Left kidney (tissue), 8 donors: Measurements from ENCODE around the gene GPR137. TPM values are rescaled to one million over a fixed set of nuclear protein-coding genes. Genes with fewer than 3 reads are reported as not detected.
"Not testable (repeated sequence)": the region's sequence is repeated elsewhere in the genome, so short reads cannot be mapped to it uniquely, and the experiment has no call there.

Experiments
- DNase-seq: peaks from one replicate; pipeline ENCODE4 v3.0.0-alpha.2; 2013
- long read RNA-seq, 8 donors: transcript quantifications; one replicate each; lab custom pipeline, GENCODE V29; 2026
- polyA plus RNA-seq: library from polyadenylated mRNA; unstranded; fragments of 120-200 nt; gene quantifications from one replicate; pipeline ENCODE4 v1.2.1, GENCODE V29; 2013; ENCODE audit not compliant: insufficient read length

Gene GPR137, protein sequence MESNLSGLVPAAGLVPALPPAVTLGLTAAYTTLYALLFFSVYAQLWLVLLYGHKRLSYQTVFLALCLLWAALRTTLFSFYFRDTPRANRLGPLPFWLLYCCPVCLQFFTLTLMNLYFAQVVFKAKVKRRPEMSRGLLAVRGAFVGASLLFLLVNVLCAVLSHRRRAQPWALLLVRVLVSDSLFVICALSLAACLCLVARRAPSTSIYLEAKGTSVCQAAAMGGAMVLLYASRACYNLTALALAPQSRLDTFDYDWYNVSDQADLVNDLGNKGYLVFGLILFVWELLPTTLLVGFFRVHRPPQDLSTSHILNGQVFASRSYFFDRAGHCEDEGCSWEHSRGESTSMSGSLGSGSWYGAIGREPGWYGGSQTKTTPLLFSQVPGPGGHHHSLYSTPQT
- polyA plus RNA-seq = 32.5 TPM
- long read RNA-seq, donor 1, transcript GPR137-204 (7 exons, 1,596 nt) = major isoform, 6 of 131 reads
- long read RNA-seq, donor 1, partial matches to known transcripts = 122 of 131 reads
- long read RNA-seq, donor 1, other reads (novel, unspliced or antisense) = 0 of 131 reads
- long read RNA-seq, donor 2, partial matches to known transcripts = 488 of 496 reads
- long read RNA-seq, donor 2, other reads (novel, unspliced or antisense) = 6 of 496 reads
- long read RNA-seq, donor 3, partial matches to known transcripts = 0 of 4 reads
- long read RNA-seq, donor 3, other reads (novel, unspliced or antisense) = 0 of 4 reads
- long read RNA-seq, donor 4 = 0 reads
- long read RNA-seq, donor 5, transcript GPR137-204 (7 exons, 1,596 nt) = major isoform, 5 of 5 reads
- long read RNA-seq, donor 5, partial matches to known transcripts = 0 of 5 reads
- long read RNA-seq, donor 5, other reads (novel, unspliced or antisense) = 0 of 5 reads
- long read RNA-seq, donor 6, partial matches to known transcripts = 0 of 2 reads
- long read RNA-seq, donor 6, other reads (novel, unspliced or antisense) = 0 of 2 reads
- long read RNA-seq, donor 7, transcript GPR137-204 (7 exons, 1,596 nt) = major isoform, 7 of 11 reads
- long read RNA-seq, donor 7, partial matches to known transcripts = 0 of 11 reads
- long read RNA-seq, donor 7, other reads (novel, unspliced or antisense) = 0 of 11 reads
- long read RNA-seq, donor 8, partial matches to known transcripts = 0 of 4 reads
- long read RNA-seq, donor 8, other reads (novel, unspliced or antisense) = 0 of 4 reads

DNA sequence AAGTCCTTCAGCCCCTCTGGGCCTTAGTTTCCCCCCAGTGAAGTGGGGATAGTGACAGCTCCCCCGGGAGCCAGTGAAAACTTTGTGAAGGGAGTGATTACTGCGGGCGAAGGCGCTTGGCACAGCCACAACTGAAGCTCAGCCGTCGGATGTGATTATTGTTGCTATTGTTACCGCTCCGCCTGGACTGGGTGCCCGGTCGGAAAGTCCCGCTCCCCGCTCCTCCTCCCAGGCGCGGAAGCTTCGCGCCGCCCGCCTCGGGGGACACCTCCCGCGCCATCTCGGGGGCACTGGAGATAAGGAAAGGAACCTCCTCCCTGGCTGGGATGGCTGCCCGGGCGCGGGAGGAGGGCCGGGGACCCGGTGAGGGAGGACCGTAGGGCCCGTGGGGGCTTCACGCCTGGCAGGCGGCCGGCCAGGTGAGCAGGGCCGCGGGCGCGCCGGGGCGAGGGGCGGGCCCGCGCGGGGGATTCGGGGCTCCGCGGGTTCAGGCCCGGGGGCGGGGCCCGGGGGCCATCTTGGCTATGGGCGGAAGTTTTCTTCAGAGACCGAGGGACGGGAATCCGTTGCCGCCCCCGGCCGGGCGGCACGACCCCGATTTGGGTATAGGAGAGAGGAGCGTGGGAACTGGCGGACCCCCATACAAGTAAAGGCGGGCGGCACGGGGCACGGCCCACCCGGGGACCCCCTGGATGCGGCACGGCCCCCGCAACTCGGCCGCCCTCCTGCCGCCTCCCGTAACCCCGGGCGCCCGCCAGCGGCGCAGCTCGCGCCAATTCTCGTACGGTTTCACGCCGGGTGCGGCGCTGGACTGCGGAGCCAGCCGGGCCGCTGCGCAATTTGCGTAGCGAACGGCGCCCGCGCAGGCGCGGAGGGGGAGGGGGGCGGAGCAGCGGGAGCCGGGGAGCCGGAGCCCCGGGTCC, at the start of gene GPR137:
Gene GPR137 (plus strand): TSS at position 887 of the 923 bp plus-strand sequence. CDS start 677 bp downstream, outside the sequence.
- DNase-seq = peak; percentile 73

DNA sequence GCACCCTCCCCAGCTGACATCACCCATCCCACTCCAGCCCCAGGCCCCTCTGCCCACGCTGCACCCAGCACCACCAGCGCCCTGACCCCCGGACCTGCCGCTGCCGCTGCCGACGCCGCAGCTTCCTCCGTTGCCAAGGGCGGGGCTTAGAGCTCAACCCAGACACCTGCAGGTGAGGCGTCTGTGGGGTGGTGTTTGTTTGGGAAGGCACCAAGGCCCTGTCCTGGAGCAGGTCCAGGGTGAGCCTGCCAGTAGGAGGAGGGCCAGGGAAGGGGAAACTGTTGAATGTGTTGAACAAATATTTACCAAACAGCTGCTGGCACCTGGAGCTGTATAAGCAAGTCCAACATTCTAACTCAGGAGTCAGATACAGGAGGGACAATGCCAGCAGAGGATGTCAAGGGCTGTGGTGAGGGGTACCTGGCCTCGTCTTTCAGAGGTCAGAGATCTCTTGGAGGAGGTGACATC, 48.1 kb upstream of the GPR137 start:
- DNase-seq = no peak

DNA sequence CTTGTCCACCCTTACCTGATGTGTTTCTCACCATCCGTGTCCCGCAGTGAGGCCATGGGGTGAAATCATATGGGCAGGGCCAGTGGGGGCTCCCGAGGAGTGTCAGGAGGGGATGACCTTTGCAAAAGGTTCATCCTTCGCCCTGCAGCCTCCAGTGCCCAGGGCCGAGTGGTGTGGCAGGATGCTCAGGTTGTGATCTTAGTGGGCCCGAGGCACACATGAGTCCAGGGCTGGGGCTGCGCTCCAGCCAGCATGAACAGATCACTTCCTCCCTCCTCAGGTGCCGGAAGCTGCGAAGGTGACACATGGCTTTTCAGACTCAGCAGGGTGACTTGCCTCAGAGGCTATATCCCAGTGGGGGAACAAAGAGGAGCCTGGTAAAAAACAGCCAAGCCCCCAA, 47.6 kb upstream of the GPR137 start:
- no peak for DNase-seq

DNA sequence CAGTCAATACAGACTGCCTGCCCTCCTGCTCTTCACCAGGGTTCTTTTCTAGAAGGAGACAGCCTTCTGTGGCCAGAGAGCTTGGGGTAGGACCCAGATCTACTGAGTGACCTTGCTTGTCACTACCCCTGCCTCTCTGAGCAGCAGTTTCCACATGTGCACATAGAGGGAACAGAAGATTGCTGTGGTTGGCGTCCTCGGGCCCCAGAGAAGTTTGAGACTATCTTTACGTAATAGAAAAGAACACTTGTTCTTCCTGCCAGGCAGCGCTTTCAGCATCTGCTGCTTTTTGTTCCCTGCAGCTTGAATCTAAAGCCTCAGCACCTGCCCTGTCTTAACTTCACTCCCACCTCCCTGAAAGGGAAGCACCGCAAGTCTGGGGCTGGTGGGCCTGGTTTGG, 46.6 kb upstream of the GPR137 start:
- no peak for DNase-seq

DNA sequence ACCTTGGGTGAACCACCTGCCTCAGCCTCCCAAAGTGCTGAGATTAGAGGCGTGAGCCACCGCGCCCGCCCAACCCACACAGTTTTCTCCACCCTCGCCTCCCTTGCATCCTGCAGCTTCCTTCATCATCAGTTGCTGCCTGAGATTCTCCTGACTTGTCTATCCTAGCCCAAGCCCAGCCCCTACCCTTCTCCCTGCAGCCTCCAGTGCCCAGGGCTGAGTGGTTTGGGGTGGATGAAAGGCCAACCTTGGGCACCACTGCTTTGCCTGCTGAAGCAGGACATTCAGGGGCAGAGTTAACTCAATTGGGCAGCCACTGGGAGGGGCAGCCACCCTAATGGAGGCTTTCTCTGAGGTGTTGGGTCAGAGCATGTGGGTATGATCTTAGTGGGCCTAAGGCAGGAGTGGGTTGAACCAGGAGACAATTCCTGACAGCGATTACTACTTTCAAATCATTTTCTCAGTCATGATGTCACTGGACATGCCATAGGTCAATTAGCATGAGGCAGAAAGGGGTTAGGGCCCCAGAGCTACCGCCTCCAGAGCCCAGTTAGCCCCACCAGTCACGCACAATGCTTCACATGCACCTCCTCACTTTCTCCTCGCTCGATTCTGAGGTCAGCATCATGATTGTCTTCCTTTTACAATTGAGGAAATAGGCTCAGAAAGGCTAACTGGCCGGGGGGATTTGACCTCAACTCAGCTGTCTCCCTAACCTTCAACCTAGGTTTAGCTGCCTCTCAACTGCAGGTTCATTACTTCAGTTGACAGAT, 45.8 kb upstream of the GPR137 start:
- no peak for DNase-seq

DNA sequence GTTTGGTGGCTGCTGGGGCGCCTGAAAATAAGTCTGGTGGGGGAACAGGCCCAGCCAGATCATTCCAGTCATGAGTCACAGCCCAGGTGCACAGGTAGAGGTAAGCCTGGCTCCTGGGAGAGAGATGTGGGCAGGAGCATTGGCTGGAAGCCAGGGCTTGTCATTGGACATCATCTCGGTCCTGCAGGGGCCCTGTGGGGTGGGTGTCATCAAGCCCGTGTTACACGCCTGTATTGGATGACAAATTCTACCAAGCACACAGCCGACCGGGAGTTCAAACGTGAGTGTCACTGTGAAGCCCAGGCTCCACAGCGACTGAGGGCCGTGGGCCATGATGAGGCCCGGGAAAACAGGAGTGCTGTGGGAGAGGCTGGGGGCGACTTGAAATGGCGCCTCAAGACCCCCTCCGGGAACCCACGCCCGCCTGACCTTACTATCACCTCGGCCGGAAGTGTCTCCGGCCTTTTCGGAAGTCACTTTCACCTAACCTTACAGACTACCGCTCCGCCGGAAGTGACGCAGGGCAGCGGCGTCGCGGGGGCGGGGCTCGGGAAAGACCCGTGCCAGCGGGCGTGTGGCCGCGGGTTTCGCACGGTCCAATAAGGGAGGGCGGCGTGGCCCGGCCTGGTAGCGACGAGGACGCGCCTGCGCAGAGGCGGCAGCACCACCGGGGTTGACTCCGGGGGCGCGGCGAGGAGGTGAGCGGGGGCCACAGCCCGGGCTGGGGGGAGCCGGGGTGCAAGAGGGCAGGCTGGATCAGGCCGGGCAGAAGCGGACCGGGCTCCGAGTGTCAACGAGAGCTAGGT, 45.0 kb upstream of the GPR137 start, which contains the start of gene FKBP2:
Gene FKBP2 (plus strand): TSS at position 661 of the 806 bp plus-strand sequence. CDS start 1,293 bp downstream, outside the sequence.
- DNase-seq = peak; percentile 96

DNA sequence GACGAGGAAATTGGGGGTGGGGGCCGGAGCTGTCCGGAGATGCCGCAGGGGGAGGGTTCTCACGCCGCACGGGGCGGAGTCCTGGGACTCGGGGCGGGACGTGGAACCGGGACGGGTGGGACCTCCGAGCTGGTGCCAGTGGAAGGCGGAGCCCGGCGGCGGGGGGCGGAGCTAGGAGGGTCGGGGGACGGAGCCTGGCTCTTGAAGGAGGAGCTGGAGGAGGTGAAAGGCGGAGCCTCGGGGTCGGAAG, 44.5 kb upstream of the GPR137 start:
- DNase-seq = peak; percentile 99

DNA sequence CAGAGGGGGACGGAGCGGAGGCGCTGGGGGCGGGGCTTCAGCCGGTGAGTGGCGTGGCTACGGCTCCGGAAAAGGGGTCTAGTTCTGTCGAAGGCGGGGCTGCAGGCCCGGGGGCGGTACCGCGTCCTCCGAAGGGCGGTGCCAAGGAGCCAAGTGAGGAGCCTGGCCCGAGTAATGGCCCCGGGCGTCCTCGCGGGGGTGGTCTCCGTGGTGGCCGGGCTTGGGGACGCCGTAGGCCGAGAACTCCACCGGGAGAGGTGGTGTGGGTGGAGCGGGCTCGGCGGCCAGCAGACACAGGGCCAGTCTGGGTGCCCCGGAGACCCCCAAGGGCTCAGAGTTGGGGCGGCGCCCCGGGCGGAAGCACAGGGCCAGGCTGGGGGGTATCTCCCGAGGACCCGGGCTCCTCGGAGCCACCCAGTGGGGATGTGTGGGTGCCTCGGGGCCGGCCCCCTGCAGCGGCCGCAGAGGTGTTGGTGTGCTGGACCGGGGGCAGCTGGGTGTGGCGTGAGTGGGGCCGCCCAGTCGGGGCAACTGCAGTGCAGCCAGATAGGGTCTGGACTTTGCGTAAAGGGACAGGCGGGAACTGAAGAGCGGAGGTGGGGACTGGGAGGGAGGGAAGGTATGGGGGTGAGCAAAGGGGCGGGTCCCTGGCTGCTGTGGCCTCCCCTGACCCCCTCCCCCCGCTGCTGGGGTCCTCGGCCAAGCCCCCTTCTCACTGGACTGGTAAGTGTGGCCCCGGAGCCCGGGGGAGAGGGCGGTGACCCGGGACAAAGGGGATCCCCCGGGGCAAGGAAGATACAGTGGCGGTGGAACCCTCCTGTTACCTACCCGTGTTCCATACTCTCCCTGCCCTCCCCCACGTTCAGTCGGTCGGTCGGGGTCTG, 43.9 kb upstream of the GPR137 start:
- no peak for DNase-seq

DNA sequence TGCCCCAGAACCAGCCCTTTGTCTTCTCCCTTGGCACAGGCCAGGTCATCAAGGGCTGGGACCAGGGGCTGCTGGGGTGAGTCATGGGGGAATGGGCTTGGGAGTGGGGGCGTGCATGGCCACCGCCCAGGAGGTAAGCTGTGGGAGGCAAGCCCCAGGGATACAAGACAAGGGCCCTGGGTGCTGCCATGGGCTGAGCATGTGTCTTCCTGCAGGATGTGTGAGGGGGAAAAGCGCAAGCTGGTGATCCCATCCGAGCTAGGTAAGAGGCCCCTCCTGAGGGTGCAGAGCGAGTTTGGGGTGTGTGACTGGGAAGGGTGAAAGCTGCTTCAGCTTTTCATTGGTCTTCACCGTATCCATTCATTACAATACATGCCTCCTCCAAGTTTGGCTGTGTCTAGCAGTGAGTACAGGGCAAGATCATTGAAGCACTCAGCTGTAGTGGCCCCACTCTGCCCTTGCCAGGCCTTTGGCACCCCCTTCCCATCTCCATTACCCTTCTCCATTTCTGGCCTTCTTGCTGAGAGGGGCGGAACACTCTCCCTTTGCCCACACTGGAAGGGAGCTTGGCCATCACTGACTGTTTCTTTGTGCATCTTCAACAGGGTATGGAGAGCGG, 42.3 kb upstream of the GPR137 start:
- DNase-seq = no peak

DNA sequence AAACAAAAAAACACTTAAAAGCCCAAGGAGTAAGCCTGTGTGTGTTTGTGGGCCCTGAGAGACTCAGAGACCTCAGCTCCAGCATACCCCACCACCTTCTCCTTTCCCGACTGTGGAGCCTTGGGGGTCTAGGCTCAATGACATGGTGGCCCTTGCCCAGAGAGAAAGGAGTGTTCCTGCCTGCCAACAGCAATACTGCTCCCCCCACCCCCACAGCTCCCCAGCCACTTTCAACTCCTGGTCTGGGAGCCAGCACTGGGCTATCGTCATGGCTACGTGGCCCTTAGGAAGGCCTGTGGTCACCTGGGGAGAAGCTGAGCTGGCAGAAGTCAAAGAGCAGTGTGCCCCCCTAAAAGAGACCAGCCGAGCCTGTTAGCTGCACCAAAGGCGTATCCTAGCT, 41.5 kb upstream of the GPR137 start:
- DNase-seq = no peak

DNA sequence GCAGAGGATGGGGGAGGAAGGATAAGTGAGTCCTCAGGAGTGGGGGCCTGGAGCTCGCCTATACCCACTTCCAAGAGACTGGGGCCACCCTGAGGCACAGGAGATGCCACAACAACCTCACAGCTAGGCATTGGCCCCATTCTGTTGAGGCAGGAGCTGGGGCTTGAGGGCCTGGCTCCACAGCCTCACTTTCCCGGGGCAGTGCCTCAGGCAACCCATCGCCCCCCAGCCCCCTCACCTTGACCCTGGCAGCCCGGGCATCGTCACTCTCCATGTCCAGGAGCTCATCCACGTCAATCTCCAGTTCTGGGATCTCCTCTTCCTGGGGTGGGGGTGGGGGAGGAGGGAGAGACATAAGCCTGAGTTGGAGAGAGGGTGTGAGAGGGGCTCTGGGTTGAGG, 40.7 kb upstream of the GPR137 start:
- no peak for DNase-seq

DNA sequence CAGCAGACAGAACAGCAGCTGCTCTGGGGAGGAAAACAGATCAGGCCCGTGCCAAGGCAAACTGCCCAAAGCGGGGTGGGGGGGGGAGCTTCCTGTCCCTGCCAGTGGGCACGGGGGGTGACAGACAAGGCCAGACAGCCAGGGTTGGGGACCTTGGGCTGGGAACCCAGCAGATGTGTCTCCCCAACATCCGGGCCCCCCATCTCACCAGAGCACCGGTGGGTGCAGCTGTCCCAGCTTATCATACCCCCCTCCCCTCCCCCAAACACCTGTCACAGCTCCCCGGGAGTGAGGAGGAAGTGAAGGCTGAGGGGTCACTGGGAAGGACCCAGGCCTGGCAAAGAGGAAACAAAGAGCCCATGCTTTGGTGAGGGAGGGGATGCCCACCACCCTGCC, 40.2 kb upstream of the GPR137 start:
- DNase-seq = no peak

DNA sequence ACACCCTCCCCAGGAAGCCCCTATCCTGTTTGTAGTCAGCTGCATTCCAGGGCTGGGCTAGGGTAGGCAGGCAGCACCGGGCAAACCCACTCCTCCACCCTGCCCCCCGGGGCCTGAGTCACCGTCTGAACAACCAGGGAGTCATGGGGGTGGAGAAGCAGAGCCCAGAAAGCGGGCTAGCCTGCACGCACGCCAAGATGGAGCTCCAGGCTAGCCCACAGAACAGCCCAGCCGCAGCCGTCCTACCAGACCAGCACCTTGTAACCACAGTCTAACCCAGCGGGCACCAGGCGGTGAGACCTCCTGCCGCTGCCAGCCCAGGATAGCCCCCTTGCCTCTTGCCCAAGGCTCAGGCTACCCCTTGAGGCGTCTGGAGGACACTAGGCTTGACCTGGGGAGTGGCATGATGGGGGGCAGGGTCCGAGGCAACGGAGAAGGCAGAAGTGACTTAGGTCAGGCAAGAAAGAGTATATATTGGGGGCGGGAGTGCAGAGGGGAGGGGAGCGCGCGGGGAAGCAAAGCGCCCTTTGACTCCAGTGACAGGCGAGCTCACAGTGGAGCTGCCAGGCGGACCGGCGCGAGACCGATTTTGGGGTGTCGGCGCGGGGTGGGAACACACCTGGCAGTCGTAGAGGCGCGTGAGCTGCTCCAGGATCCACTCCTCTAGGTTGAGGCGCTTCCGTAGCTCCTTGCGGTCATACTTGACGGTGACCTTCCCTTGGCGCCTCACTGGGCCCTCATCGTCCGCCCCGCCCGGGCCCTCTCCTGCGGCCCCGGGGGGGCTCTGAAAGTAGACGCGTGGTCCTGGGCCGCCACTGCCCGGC, 39.6 kb upstream of the GPR137 start:
- DNase-seq = no peak

DNA sequence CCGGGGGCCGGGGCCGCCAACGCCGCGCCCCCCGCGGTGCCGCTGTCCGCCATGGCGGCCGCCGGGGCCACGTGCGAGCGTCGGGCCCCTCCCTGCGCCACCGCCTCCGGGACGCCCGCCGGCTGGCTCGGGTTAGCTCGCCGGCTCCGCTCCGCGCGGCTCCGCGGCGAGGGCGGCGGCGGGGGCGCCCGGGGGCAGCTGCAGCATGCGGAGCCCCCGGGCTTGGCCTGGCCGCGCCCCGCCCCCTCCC, 39.1 kb upstream of the GPR137 start:
- not testable (repeated sequence) for DNase-seq

DNA sequence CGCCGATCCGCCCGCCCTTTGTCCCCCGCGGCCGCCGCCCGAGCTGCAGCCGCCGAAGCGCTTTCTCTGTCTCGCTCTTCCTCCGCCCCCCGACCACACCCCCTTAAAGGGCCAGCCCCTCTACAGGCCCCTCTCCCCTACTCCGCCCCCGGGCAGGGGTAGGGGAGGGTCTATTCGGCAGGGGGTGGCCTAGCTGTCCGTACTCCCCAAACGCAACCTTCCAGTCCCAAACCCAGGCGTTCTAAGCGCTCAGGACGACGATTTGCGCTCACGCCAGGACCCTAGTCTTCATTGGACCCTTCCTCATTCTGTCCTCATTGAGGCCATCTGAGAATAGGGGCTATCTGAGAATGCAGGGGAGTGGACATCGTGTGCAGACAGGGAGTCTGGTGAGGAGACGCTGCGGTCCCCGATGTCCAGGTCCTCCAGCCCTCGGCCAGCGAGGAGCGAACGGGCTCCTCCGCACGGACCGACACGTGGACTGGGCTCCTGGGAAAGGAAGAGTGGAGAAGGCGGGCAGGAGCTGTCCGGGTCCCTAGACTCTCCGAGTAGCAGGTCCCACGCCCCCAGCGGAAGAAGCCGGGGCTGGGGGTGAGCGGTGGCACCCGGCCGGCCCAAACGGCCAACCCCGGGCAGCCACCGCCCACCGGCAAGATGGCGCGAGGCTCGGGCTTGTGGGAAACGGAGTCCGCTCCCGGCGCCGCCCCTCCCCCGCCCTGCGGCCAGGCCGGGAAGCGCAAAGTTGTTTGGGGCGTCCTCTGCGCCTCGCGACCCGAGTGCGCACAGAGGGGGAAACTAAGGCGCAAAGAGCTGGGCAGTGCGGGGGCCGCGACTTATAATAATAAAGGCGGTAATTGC, 38.5 kb upstream of the GPR137 start, which contains the start of gene PPP1R14B:
Gene PPP1R14B (minus strand): TSS at position 73 of the 858 bp plus-strand sequence. CDS start 270 bp downstream, outside the sequence.
- no peak for DNase-seq
